ENCODE data around the gene SLC10A3.

- TF ChIP-seq YY1 (IDR thresholded peaks at IDR 0.05; ENCODE audit: low read depth, low read length): no peak
- TF ChIP-seq CTCF (IDR thresholded peaks at IDR 0.05; ENCODE audit: control extremely low read depth in 1 of 3, insufficient read depth in 1 of 3, low read depth in 1 of 3, low read length in 3 of 3): no peak
- no peak for TF ChIP-seq TAF1 (IDR thresholded peaks at IDR 0.05; ENCODE audit: low read depth, low read length)
- no peak for TF ChIP-seq POLR2AphosphoS5 (IDR thresholded peaks at IDR 0.05; ENCODE audit: low read depth, low read length)
- TF ChIP-seq CEBPB (IDR thresholded peaks at IDR 0.05; ENCODE audit: low read depth, low read length): no peak
- no peak for TF ChIP-seq CHD2 (IDR thresholded peaks at IDR 0.05; ENCODE audit: low read length)
Observed at GRCh38 chrX:154440623-154441357, 49.6 kb downstream of the SLC10A3 start.

Data from H1 (cell line).